Measurements from ENCODE around the gene SLC15A1. TPM values are rescaled to one million over a fixed set of nuclear protein-coding genes. Genes with fewer than 3 reads are reported as not detected.

SLC15A1 gene
- total and polyA plus RNA-seq, 4 donors: 5.8 to 19.7 (median 11.6) TPM

DNA sequence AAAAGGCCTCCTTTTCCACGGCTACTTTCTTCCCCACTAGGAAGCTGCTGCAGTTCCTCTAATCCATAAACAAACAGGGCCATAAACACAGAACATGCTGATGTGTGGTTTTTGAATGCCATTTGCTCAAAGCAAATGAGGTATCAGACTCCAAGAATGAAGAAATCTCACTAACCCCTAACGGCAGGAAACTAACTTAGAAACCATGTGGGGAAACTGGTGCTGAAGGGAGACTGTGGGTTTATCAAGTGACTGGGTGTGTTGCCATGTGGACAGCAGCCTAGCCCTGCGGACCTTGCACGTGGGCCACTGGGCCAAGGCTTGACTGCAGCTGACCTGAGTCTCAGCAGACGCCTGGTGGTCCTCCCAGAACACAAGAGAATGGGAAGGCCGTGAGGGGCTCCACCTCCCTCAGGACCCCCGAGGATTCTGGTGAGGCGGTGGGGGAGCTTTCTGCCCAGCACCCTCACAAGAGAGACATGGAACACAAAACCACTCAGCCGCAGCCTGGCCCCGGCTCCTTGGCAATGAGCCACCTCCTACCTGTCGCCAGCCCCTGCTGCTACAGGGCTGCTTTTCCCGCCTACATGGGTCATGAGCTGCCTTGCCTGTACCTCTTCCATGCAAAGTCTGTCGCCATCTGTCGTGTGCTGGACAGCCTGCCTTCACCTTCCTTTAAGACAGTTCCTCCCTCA lies 10.6 kb downstream of the SLC15A1 start:
- Histone ChIP-seq H3K27ac (ENCODE audit: low read depth in 1 of 2, low read length in 2 of 2) (no peak overlapping the region), H3K4me3 (ENCODE audit: low read depth in 1 of 3, low read length in 3 of 3) (no peak overlapping the region), H3K27me3 (ENCODE audit: control insufficient read depth in 4 of 4, insufficient read depth in 4 of 4, low read length in 3 of 4) (no peaks in the 10 kb centered on the region), H3K4me1 (ENCODE audit: control insufficient read depth in 4 of 4, insufficient read depth in 4 of 4, low read length in 3 of 4) (peaks cover 0 to 22% (median 5%) of the 10 kb centered on the region in 4 donors), H3K9ac (ENCODE audit: low read depth in 1 of 2, low read length in 2 of 2) (no peak overlapping the region), H3K9me3 (ENCODE audit: control insufficient read depth in 4 of 4, low read length in 3 of 4) (no peaks in the 10 kb centered on the region), H3K36me3 (ENCODE audit: control insufficient read depth in 4 of 4, insufficient read depth in 3 of 4, low read depth in 1 of 4, low read length in 3 of 4) (no peaks in the 10 kb centered on the region)
- WGBS: 74% methylated on average over 14 of the region's 14 CpGs
- DNase-seq (ENCODE audit: low spot score): no peak
- TF ChIP-seq RXRA (IDR thresholded peaks at IDR 0.05) (peak in 1 of 2 donors; percentile 42), HNF4A (conservative IDR thresholded peaks at IDR 0.05) (peak; percentile 53 to 55), FOXA1 (IDR thresholded peaks at IDR 0.05) (no peak)

DNA sequence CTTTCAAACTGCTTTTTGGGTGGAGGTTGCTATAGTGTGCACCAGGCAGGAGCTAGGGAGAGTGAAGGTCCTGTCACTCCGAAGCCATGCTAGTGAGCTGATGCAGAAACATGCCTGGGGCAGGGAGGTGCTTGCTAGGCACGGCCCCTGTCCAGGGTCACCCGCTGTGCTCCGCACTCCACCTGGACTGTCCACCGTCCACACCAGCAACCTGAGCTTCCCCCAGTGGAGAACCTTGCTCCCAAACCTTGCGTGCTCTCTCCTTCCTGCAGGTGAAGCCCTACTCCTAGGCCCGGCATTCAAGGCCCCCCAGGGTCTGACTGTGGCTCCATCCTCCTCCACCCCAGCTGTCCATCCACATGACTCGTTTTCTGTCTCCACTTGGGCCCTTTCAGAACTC lies 12.3 kb downstream of the SLC15A1 start:
- WGBS: 94% methylated on average over 8 of the region's 8 CpGs
- Histone ChIP-seq H3K4me1 (ENCODE audit: control insufficient read depth in 4 of 4, insufficient read depth in 4 of 4, low read length in 3 of 4) (peaks cover 0 to 19% (median 3%) of the 10 kb centered on the region in 4 donors), H3K27me3 (ENCODE audit: control insufficient read depth in 4 of 4, insufficient read depth in 4 of 4, low read length in 3 of 4) (no peaks in the 10 kb centered on the region), H3K9me3 (ENCODE audit: control insufficient read depth in 4 of 4, low read length in 3 of 4) (no peaks in the 10 kb centered on the region), H3K27ac (ENCODE audit: low read depth in 1 of 2, low read length in 2 of 2) (no peak overlapping the region), H3K9ac (ENCODE audit: low read depth in 1 of 2, low read length in 2 of 2) (no peak overlapping the region), H3K36me3 (ENCODE audit: control insufficient read depth in 4 of 4, insufficient read depth in 3 of 4, low read depth in 1 of 4, low read length in 3 of 4) (no peaks in the 10 kb centered on the region), H3K4me3 (ENCODE audit: low read depth in 1 of 3, low read length in 3 of 3) (no peak overlapping the region)
- DNase-seq (ENCODE audit: low spot score): no peak
- TF ChIP-seq HNF4A (conservative IDR thresholded peaks at IDR 0.05) (no peak), RAD21 (IDR thresholded peaks at IDR 0.05) (no peak), FOXA1 (IDR thresholded peaks at IDR 0.05) (no peak), YY1 (IDR thresholded peaks at IDR 0.05) (no peak), SP1 (IDR thresholded peaks at IDR 0.05) (no peak), RXRA (IDR thresholded peaks at IDR 0.05) (no peak), NR2F2 (IDR thresholded peaks at IDR 0.05) (no peak), JUND (IDR thresholded peaks at IDR 0.05) (no peak), TAF1 (conservative IDR thresholded peaks at IDR 0.05) (no peak), FOXA2 (IDR thresholded peaks at IDR 0.05) (no peak), EGR1 (IDR thresholded peaks at IDR 0.05; ENCODE audit: low read depth in 2 of 2) (no peak), HNF4G (IDR thresholded peaks at IDR 0.05) (no peak), GABPA (IDR thresholded peaks at IDR 0.05 in 1 of 2, conservative IDR thresholded peaks at IDR 0.05 in 1 of 2) (no peak)
- TF ChIP-seq, protein P1, sequence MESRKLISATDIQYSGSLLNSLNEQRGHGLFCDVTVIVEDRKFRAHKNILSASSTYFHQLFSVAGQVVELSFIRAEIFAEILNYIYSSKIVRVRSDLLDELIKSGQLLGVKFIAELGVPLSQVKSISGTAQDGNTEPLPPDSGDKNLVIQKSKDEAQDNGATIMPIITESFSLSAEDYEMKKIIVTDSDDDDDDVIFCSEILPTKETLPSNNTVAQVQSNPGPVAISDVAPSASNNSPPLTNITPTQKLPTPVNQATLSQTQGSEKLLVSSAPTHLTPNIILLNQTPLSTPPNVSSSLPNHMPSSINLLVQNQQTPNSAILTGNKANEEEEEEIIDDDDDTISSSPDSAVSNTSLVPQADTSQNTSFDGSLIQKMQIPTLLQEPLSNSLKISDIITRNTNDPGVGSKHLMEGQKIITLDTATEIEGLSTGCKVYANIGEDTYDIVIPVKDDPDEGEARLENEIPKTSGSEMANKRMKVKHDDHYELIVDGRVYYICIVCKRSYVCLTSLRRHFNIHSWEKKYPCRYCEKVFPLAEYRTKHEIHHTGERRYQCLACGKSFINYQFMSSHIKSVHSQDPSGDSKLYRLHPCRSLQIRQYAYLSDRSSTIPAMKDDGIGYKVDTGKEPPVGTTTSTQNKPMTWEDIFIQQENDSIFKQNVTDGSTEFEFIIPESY (IDR thresholded peaks at IDR 0.05): no peak
- TF ChIP-seq, protein P2, sequence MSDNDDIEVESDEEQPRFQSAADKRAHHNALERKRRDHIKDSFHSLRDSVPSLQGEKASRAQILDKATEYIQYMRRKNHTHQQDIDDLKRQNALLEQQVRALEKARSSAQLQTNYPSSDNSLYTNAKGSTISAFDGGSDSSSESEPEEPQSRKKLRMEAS (IDR thresholded peaks at IDR 0.05): no peak
- TF ChIP-seq, protein P3, sequence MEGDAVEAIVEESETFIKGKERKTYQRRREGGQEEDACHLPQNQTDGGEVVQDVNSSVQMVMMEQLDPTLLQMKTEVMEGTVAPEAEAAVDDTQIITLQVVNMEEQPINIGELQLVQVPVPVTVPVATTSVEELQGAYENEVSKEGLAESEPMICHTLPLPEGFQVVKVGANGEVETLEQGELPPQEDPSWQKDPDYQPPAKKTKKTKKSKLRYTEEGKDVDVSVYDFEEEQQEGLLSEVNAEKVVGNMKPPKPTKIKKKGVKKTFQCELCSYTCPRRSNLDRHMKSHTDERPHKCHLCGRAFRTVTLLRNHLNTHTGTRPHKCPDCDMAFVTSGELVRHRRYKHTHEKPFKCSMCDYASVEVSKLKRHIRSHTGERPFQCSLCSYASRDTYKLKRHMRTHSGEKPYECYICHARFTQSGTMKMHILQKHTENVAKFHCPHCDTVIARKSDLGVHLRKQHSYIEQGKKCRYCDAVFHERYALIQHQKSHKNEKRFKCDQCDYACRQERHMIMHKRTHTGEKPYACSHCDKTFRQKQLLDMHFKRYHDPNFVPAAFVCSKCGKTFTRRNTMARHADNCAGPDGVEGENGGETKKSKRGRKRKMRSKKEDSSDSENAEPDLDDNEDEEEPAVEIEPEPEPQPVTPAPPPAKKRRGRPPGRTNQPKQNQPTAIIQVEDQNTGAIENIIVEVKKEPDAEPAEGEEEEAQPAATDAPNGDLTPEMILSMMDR (IDR thresholded peaks at IDR 0.05; ENCODE audit: low read depth, low read length, missing input control): no peak
- TF ChIP-seq, protein P4, sequence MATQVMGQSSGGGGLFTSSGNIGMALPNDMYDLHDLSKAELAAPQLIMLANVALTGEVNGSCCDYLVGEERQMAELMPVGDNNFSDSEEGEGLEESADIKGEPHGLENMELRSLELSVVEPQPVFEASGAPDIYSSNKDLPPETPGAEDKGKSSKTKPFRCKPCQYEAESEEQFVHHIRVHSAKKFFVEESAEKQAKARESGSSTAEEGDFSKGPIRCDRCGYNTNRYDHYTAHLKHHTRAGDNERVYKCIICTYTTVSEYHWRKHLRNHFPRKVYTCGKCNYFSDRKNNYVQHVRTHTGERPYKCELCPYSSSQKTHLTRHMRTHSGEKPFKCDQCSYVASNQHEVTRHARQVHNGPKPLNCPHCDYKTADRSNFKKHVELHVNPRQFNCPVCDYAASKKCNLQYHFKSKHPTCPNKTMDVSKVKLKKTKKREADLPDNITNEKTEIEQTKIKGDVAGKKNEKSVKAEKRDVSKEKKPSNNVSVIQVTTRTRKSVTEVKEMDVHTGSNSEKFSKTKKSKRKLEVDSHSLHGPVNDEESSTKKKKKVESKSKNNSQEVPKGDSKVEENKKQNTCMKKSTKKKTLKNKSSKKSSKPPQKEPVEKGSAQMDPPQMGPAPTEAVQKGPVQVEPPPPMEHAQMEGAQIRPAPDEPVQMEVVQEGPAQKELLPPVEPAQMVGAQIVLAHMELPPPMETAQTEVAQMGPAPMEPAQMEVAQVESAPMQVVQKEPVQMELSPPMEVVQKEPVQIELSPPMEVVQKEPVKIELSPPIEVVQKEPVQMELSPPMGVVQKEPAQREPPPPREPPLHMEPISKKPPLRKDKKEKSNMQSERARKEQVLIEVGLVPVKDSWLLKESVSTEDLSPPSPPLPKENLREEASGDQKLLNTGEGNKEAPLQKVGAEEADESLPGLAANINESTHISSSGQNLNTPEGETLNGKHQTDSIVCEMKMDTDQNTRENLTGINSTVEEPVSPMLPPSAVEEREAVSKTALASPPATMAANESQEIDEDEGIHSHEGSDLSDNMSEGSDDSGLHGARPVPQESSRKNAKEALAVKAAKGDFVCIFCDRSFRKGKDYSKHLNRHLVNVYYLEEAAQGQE (IDR thresholded peaks at IDR 0.05): no peak
- TF ChIP-seq, protein P5, sequence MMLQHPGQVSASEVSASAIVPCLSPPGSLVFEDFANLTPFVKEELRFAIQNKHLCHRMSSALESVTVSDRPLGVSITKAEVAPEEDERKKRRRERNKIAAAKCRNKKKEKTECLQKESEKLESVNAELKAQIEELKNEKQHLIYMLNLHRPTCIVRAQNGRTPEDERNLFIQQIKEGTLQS (IDR thresholded peaks at IDR 0.05): no peak

Measured in liver (tissue), 9 donors.